DND-41 (cell line): ENCODE measurements around the gene BCL2L2.

Source experiments
- EZH2 ChIP-seq: IDR thresholded peaks from 3 replicates; pipeline ENCODE4 v1.6.1; 2012; ENCODE audit warnings: borderline replicate concordance, low read depth, mild to moderate bottlenecking, moderate library complexity, low read length, inconsistent platforms; ENCODE audit not compliant: severe bottlenecking
- TF ChIP-seq, protein P1 (sequence below): IDR thresholded peaks from 2 replicates; pipeline ENCODE4 v1.5.1; 2012; ENCODE audit warnings: borderline replicate concordance, low read length, moderate library complexity, mild to moderate bottlenecking; ENCODE audit not compliant: poor library complexity, severe bottlenecking; ENCODE audit errors: extremely low read depth

DNA sequence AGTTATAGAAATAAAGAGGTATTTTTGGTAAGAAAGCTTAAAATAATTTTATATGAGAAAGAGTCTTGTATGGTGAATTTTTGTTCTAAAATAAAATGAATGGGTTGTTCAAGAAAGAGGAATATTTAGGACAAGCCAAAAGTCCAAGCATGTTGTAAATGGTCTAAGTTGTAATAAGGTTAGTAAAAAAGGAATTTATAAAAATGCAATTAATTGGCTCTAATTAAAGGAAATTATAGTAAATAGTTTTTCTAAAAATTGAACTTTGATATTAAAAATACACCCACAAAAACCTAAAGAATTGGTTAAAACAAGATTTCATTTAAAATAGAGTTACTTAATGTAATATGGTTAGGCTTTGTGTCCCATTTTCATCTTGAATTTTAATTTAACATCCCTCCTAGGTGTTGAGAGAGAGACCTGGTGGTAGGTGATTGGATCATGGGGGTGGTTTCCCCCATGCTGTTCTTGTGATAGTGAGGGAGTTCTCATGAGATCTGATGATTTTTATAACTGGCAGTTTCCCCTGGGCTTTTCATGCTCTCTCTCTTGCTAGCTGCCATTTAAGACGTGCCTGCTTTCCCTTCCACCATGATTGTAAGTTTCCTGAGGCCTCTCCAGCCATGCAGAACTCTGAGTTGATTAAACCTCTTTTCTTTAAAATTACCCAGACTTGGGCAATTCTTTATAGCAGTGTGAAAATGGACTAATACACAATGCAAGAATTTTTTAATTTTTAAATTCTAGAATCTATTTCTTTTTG, 33.1 kb downstream of the BCL2L2 start:
- no peak for TF ChIP-seq EZH2
- TF ChIP-seq, protein P1, sequence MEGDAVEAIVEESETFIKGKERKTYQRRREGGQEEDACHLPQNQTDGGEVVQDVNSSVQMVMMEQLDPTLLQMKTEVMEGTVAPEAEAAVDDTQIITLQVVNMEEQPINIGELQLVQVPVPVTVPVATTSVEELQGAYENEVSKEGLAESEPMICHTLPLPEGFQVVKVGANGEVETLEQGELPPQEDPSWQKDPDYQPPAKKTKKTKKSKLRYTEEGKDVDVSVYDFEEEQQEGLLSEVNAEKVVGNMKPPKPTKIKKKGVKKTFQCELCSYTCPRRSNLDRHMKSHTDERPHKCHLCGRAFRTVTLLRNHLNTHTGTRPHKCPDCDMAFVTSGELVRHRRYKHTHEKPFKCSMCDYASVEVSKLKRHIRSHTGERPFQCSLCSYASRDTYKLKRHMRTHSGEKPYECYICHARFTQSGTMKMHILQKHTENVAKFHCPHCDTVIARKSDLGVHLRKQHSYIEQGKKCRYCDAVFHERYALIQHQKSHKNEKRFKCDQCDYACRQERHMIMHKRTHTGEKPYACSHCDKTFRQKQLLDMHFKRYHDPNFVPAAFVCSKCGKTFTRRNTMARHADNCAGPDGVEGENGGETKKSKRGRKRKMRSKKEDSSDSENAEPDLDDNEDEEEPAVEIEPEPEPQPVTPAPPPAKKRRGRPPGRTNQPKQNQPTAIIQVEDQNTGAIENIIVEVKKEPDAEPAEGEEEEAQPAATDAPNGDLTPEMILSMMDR: no peak
